AG10803 (cell line): ENCODE results near the gene ERC1.
A peak's percentile ranks its signal among the peaks of the same experiment; 100 is the strongest.
"Not testable (repeated sequence)": the region's sequence is repeated elsewhere in the genome, so short reads cannot be mapped to it uniquely, and the experiment has no call there.

ENCODE experiments used
- DNase-seq: peaks from one replicate; pipeline ENCODE4 v3.0.0; 2010; ENCODE audit warnings: low read depth
- H3K4me3 ChIP-seq: 2 replicates; pipeline ENCODE4 v1.5.1; 2011; ENCODE audit warnings: mild to moderate bottlenecking, low read length, control low read depth
- TF ChIP-seq, protein P1 (sequence below): conservative IDR thresholded peaks from 2 replicates; pipeline ENCODE4 v1.5.1; 2011; ENCODE audit warnings: mild to moderate bottlenecking, low read length, control low read depth, inconsistent platforms

ERC1 gene

DNA sequence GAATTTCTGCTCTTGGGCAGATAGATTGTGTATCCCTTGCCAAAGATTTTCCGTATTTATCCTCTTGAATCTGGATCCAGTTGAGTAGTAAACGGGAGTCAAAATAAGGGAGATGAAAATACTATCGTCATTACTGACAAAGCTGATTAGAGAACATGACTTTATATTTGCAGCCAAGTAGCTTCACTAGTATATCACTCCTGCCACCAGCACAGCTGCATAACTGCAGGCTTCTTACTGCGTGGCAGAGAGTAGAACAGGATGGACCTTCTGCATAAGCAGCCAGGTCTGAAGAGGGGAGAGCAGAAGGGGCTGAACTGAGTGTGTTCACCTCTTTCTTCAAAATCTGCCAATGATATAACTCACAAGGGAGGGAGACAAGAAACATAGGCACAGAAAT, 319.6 kb downstream of the ERC1 start:
- TF ChIP-seq, protein P1, sequence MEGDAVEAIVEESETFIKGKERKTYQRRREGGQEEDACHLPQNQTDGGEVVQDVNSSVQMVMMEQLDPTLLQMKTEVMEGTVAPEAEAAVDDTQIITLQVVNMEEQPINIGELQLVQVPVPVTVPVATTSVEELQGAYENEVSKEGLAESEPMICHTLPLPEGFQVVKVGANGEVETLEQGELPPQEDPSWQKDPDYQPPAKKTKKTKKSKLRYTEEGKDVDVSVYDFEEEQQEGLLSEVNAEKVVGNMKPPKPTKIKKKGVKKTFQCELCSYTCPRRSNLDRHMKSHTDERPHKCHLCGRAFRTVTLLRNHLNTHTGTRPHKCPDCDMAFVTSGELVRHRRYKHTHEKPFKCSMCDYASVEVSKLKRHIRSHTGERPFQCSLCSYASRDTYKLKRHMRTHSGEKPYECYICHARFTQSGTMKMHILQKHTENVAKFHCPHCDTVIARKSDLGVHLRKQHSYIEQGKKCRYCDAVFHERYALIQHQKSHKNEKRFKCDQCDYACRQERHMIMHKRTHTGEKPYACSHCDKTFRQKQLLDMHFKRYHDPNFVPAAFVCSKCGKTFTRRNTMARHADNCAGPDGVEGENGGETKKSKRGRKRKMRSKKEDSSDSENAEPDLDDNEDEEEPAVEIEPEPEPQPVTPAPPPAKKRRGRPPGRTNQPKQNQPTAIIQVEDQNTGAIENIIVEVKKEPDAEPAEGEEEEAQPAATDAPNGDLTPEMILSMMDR, result no peak
- H3K4me3 ChIP-seq, result no peak overlapping the region
- DNase-seq, result no peak

DNA sequence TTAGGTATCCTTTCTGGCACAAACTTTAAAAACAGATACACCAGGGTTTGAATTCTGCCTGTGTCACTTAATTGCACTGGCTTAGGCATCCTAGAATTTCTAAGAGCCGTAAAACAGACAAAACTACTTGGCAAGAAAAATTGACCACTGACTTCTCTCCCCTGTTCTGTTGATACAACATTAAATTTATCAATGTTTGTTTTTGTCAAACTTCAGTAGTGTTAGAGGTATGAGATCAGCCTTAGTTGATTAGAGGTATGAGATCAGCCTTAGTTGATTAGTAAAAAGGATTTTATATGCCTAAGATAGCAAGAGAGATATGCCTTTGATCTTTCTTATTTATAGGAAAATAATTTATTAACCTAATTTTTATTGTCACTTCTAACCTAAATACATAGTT, 320.1 kb downstream of the ERC1 start:
- TF ChIP-seq, protein P1, result no peak
- H3K4me3 ChIP-seq, result no peak overlapping the region
- no peak for DNase-seq

DNA sequence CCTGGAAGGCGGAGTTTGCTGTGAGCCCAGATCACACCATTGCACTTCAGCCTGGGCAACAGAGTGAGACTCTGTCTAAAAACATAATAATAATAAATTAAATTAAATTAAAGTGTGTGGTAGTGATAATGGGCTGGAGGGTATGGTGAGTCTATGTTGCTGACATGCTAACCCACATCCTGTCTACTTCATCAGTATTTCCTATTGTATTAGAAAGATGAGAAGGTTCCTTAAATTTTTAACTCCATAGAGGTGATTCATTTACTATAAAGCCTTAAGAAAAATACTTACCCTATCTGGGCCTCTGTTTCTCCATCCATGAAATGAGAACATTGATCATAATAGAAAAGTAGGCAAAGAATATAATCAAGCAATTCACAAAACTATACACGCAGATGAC, 322.9 kb downstream of the ERC1 start:
- TF ChIP-seq, protein P1, result no peak
- H3K4me3 ChIP-seq, result no peak overlapping the region
- no peak for DNase-seq

DNA sequence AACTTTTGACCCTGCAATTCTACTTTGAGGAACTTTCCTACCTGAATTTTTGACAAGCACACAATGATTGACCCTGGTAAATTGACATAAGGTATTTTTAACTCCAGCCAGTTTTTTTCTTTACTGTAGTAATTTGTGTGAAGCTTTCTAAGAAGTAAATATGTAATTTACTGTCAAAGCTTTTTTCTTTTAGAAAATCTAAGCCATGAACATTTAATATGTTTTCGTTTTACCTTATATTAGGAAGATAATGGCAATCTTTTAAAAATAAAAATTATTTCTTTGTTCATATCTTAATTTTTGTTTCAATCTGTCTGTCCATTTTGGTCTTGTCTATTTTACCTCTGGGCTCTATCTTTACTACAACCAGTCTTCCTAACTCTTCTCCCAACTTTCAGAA, 323.5 kb downstream of the ERC1 start:
- TF ChIP-seq, protein P1, result no peak

DNA sequence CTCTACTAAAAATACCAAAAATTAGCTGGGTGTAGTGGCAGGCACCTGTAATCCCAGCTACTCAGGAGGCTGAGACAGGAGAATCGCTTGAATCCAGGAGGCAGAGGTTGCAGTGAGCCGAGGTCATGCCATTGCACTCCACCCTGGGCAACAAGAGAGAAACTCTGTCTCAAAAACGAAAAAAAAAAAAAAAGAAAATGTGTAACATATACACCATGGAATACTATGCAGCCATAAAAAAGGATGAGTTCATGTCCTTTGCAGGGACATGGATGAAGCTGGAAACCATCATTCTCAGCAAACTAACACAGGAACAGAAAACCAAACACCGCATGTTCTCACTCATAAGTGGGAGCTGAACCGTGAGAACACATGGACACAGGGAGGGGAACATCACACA, 326.0 kb downstream of the ERC1 start:
- DNase-seq, H3K4me3 ChIP-seq: not testable (repeated sequence)

More for the DNA sequence above, 323.5 kb downstream of the ERC1 start:
- no peak for DNase-seq
- no peak overlapping the region for H3K4me3 ChIP-seq

DNA sequence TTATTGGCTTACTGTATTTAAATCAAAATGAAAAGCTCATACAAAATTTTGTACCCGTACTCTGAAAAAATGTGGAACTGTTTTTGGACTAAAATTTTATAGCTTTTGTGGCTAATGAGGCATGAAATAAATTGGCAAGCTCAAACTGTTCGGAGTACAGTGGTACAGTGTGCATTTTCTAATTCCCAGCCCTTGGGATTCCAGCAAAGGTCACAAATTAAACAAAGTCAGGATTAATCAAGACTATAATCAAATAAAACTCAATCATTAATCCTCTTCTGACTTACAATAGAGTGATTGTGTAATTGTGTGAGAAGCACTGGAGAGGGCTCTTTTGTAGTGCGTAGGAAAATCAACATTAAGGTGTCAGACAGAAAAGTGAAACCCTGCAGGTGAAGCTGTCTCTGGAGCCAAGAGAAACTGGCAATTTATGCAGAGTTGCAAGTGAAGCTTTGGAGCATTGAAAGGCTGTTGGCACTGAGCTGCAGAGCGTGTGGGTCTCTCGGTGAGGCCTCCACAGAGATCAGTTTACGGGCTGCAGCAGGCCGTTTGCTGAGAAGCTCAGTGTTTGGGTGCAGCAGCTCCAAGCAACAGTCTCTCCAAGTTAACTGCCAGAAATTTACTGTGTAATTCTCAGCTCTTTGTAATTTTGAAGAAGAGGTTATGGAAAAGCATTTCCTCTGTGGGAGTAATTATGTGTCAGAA, 327.5 kb downstream of the ERC1 start:
- peak; percentile 78 for DNase-seq
- TF ChIP-seq, protein P1, result no peak
- peak overlapping the region; percentile 44 for H3K4me3 ChIP-seq

DNA sequence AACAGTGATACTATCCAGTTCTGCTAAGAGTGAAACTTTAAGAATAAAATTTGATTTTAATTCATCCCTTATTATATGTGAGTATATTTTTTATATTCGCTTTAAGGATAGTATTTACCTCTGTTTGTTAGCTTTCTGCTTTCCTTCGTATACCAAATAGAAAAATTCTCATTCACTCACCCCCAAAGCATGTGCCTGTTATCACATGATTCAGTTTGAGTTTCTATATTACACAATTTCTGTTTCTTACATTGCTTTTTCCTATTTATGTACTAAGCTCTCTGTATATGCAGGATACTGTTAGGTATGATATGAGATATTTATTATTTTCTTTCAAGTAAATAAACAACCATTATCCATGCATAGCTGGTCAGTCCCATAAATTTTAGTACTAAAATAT, 328.2 kb downstream of the ERC1 start:
- no peak overlapping the region for H3K4me3 ChIP-seq
- TF ChIP-seq, protein P1, result no peak
- DNase-seq, result peak; percentile 39
